ENCODE results near the gene AWAT2. TPM values are rescaled to one million over a fixed set of nuclear protein-coding genes. Genes with fewer than 3 reads are reported as not detected.

AWAT2 gene
- total RNA-seq, 1 donor from 2014 or later: not detected

- Mint-ChIP-seq H3K9me3 (no peaks in the 10 kb centered on the region), H3K36me3 (no peaks in the 10 kb centered on the region), H3K4me1 (peaks cover 6% of the 10 kb centered on the region), H3K27ac (no peak overlapping the region), H3K27me3 (ENCODE audit: insufficient read depth, low read depth) (peaks cover 9% of the 10 kb centered on the region), H3K4me3 (no peak overlapping the region)
- no peak overlapping the region for H3K4me2 ChIP-seq
- TF ChIP-seq EZH2phosphoT487 (IDR thresholded peaks at IDR 0.05): no peak
- TF ChIP-seq CTCF (IDR thresholded peaks at IDR 0.05): no peak
- no peak for TF ChIP-seq EZH2 (IDR thresholded peaks at IDR 0.05)
- no peak overlapping the region for H3K4me3 ChIP-seq
- H3F3A ChIP-seq (ENCODE audit: low read depth): no peaks in the 10 kb centered on the region
- no peaks in the 10 kb centered on the region for H3K79me2 ChIP-seq (ENCODE audit: low read depth)
- no peak overlapping the region for H2AFZ ChIP-seq (replicated peaks)
- no peaks in the 10 kb centered on the region for H3K9me3 ChIP-seq (ENCODE audit: low read depth)
- no peak overlapping the region for H3K9ac ChIP-seq
- no peaks in the 10 kb centered on the region for H3K4me1 ChIP-seq
- no peaks in the 10 kb centered on the region for H4K20me1 ChIP-seq (ENCODE audit: low read depth)
- H3K27ac ChIP-seq: no peak overlapping the region
- no peak for DNase-seq (ENCODE audit: low spot score)
- H3K36me3 ChIP-seq: no peaks in the 10 kb centered on the region
- H3K27me3 ChIP-seq: no peaks in the 10 kb centered on the region
These were observed 35.0 kb upstream of the AWAT2 start for GRCh38 chrX:70084592-70085240.

GRCh38 chrX:70082723-70083122 lies 33.0 kb upstream of the AWAT2 start:
- no peaks in the 10 kb centered on the region for H3F3A ChIP-seq (ENCODE audit: low read depth)
- no peaks in the 10 kb centered on the region for H3K9me3 ChIP-seq (ENCODE audit: low read depth)
- peaks cover 7% of the 10 kb centered on the region for H3K27me3 Mint-ChIP-seq (ENCODE audit: insufficient read depth, low read depth)
- H3K27ac ChIP-seq: no peak overlapping the region
- H3K4me2 ChIP-seq: no peak overlapping the region
- no peaks in the 10 kb centered on the region for H3K79me2 ChIP-seq (ENCODE audit: low read depth)
- H3K27me3 ChIP-seq: no peaks in the 10 kb centered on the region
- no peaks in the 10 kb centered on the region for H4K20me1 ChIP-seq (ENCODE audit: low read depth)
- no peak overlapping the region for H3K9ac ChIP-seq
- no peaks in the 10 kb centered on the region for H3K36me3 ChIP-seq
- H3K4me1 Mint-ChIP-seq: peaks cover 6% of the 10 kb centered on the region
- no peaks in the 10 kb centered on the region for H3K9me3 Mint-ChIP-seq
- DNase-seq (ENCODE audit: low spot score): no peak
- no peaks in the 10 kb centered on the region for H3K36me3 Mint-ChIP-seq
- H3K4me3 Mint-ChIP-seq: no peak overlapping the region
- H3K4me1 ChIP-seq: no peaks in the 10 kb centered on the region
- H3K27ac Mint-ChIP-seq: no peak overlapping the region
- TF ChIP-seq CTCF (IDR thresholded peaks at IDR 0.05) (no peak), EZH2phosphoT487 (IDR thresholded peaks at IDR 0.05) (no peak), EZH2 (IDR thresholded peaks at IDR 0.05) (no peak)
- H3K4me3 ChIP-seq: no peak overlapping the region
- H2AFZ ChIP-seq (replicated peaks): no peak overlapping the region

GRCh38 chrX:70079870-70080269 lies 30.1 kb upstream of the AWAT2 start:
- Histone ChIP-seq H3F3A (ENCODE audit: low read depth) (no peaks in the 10 kb centered on the region), H3K9me3 (ENCODE audit: low read depth) (no peaks in the 10 kb centered on the region), H3K4me3 (no peak overlapping the region), H4K20me1 (ENCODE audit: low read depth) (no peaks in the 10 kb centered on the region), H3K27me3 (no peaks in the 10 kb centered on the region), H3K4me2 (no peak overlapping the region), H3K27ac (no peak overlapping the region), H3K9ac (no peak overlapping the region), H2AFZ (replicated peaks) (no peak overlapping the region), H3K4me1 (no peaks in the 10 kb centered on the region), H3K36me3 (no peaks in the 10 kb centered on the region), H3K79me2 (ENCODE audit: low read depth) (no peaks in the 10 kb centered on the region)
- TF ChIP-seq EZH2 (IDR thresholded peaks at IDR 0.05) (no peak), EZH2phosphoT487 (IDR thresholded peaks at IDR 0.05) (no peak), CTCF (IDR thresholded peaks at IDR 0.05) (no peak)
- Mint-ChIP-seq H3K27me3 (ENCODE audit: insufficient read depth, low read depth) (peaks cover 7% of the 10 kb centered on the region), H3K27ac (no peak overlapping the region), H3K4me3 (no peak overlapping the region), H3K9me3 (peaks cover 3% of the 10 kb centered on the region), H3K4me1 (peaks cover 6% of the 10 kb centered on the region), H3K36me3 (no peaks in the 10 kb centered on the region)
- DNase-seq (ENCODE audit: low spot score): no peak
